Sigmoid colon (tissue), 7 donors: ENCODE data around the gene RAP2A. TPM values are rescaled to one million over a fixed set of nuclear protein-coding genes. Genes with fewer than 3 reads are reported as not detected.

Source experiments
- DNase-seq: peaks from one replicate; pipeline ENCODE4 v3.0.0-alpha.2; 2019
- H3K27ac ChIP-seq, 4 donors: fragments of 200-600 bp; sonication (generic); one replicate each; pipeline ENCODE4 v1.5.1; 2016 to 2019; ENCODE audit warnings: mild to moderate bottlenecking in 1 of 4
- H3K27me3 ChIP-seq, 3 donors: fragments of 200-600 bp; sonication (generic); one replicate each; pipeline ENCODE4 v1.5.1; 2019; ENCODE audit warnings: mild to moderate bottlenecking in 1 of 3
- H3K36me3 ChIP-seq, 4 donors: fragments of 200-600 bp; sonication (generic); one replicate each; pipeline ENCODE4 v1.5.1; 2016 to 2019
- H3K4me1 ChIP-seq, 4 donors: fragments of 200-600 bp; sonication (generic); one replicate each; pipeline ENCODE4 v1.5.1; 2017 to 2019
- H3K4me3 ChIP-seq, 4 donors: fragments of 200-600 bp; sonication (generic); one replicate each; pipeline ENCODE4 v1.5.1; 2017 to 2019; ENCODE audit warnings: mild to moderate bottlenecking in 2 of 4, moderate library complexity in 1 of 4
- H3K9me3 ChIP-seq, 4 donors: fragments of 200-600 bp in 3 of 4; sonication (generic) in 3 of 4; one replicate each; pipeline versions ENCODE4 v1.5.1 to v1.6.1; 2013 to 2019
- EP300 ChIP-seq, 4 donors: sonication (generic); formaldehyde crosslinking; IDR thresholded peaks; one replicate each; pipeline ENCODE4 v1.6.1; 2017; ENCODE audit warnings: antibody characterized with exemption in 4 of 4
- POLR2A ChIP-seq, 2 donors: fragments of 450-650 bp; IDR thresholded peaks; one replicate each; pipeline ENCODE4 v1.6.1; 2016; ENCODE audit warnings: antibody characterized with exemption in 2 of 2, mild to moderate bottlenecking in 2 of 2, moderate library complexity in 2 of 2
- POLR2AphosphoS5 ChIP-seq, 4 donors: sonication (generic); formaldehyde crosslinking; IDR thresholded peaks; one replicate each; pipeline ENCODE4 v1.6.1; 2017; ENCODE audit warnings: antibody characterized with exemption in 4 of 4
- WGBS, 2 donors: extraction: QIAGEN DNeasy Blood & Tissue Kit; methylation state at CpG; one replicate each; pipeline ENCODE4 v1.1.7; 2013; 5-methylcytosine and 5-hydroxymethylcytosine counted together
- intact Hi-C: fragments of 100-400 bp; cut with DNase I; formaldehyde crosslinking; loops from one replicate; pipeline ENCODE4 v1.15.1; 2023
- polyA plus RNA-seq, 3 donors: library from polyadenylated mRNA; stranded (reverse); fragments of 200-250 nt; gene quantifications; one replicate each; pipeline ENCODE4 v1.2.3, GENCODE V29; 2013
- small RNA-seq, 3 donors: library from RNA; depleted of rRNA; stranded (forward); fragments of <200 nt; gene quantifications; one replicate each; pipeline ENCODE3, GENCODE V24; 2016
- total RNA-seq, 4 donors: library from RNA; depleted of rRNA; stranded (reverse); fragments of >200 nt; gene quantifications; one replicate each; pipeline ENCODE4 v1.1.0, GENCODE V29; 2016
- TF ChIP-seq, protein P1 (sequence below), 4 experiments: fragments of 450-650 bp in 3 of 4; fragments of 200-600 bp in 1 of 4; IDR thresholded peaks; one replicate each; pipeline ENCODE4 v1.5.1; 2016 to 2019; ENCODE audit warnings: antibody characterized with exemption in 4 of 4, mild to moderate bottlenecking in 3 of 4, moderate library complexity in 2 of 4
- donor health status: healthy with polysubstance abuse.
- donor health status: Bipolar disorder and iron deficiency.
- donor health status: healthy.

The RAP2A gene
- total and polyA plus RNA-seq, 7 donors = 8.0 to 27.7 (median 17.9) TPM

DNA sequence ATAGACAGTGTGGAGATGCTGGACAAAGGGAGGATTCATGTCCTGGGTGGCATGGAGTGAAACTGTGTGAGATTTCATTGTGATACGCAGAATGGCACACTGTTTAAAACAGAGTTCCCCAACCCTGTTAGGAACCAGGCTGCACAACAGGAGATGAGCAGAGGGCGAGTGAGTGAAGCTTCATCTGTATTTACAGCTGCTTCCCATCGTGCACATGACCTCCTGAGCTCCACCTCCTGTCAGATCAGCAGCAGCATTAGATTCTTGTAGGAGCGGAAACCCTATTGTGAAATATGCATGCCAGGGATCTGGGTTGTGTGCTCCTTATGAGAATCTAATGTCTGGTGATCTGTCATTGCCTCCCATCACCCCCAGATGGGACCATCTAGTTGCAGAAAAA, 72.5 kb downstream of the RAP2A start:
- H3K4me1 ChIP-seq = peaks cover 0 to 15% (median 6%) of the 10 kb centered on the region in 4 donors
- no peak overlapping the region for H3K27ac ChIP-seq
- H3K9me3 ChIP-seq = no peaks in the 10 kb centered on the region
- no peak for TF ChIP-seq POLR2AphosphoS5 (IDR thresholded peaks at IDR 0.05)
- TF ChIP-seq POLR2A (IDR thresholded peaks at IDR 0.05) = no peak
- no peak for TF ChIP-seq EP300 (IDR thresholded peaks at IDR 0.05)
- TF ChIP-seq, protein P1, sequence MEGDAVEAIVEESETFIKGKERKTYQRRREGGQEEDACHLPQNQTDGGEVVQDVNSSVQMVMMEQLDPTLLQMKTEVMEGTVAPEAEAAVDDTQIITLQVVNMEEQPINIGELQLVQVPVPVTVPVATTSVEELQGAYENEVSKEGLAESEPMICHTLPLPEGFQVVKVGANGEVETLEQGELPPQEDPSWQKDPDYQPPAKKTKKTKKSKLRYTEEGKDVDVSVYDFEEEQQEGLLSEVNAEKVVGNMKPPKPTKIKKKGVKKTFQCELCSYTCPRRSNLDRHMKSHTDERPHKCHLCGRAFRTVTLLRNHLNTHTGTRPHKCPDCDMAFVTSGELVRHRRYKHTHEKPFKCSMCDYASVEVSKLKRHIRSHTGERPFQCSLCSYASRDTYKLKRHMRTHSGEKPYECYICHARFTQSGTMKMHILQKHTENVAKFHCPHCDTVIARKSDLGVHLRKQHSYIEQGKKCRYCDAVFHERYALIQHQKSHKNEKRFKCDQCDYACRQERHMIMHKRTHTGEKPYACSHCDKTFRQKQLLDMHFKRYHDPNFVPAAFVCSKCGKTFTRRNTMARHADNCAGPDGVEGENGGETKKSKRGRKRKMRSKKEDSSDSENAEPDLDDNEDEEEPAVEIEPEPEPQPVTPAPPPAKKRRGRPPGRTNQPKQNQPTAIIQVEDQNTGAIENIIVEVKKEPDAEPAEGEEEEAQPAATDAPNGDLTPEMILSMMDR (IDR thresholded peaks at IDR 0.05) = no peak
- intact Hi-C loops = no loop called here
- H3K36me3 ChIP-seq = no peaks in the 10 kb centered on the region
- WGBS, 2 donors = 54 to 57% methylated on average over 4 of the region's 4 CpGs
- no peak overlapping the region for H3K4me3 ChIP-seq
- no peak for DNase-seq
- H3K27me3 ChIP-seq = no peaks in the 10 kb centered on the region

DNA sequence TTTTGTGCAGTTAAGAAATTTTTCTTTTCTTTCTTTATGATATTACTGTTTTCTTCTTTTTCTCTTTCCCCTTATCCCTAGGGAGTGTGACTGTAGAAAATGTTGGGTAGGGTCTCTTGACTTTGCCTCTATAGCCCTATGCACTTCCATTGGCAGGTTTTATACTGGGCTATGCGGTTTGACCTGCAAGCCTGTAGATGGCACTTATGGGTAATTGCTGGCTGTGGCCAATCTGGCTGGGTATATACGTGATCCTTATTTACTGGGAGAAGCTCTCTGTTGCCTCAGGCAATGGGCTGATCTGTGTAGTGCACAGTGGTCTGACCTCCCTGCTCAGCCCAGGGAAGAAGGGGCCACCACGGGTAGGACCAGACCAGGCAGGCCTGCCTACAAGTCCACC, 78.8 kb downstream of the RAP2A start:
- H3K27ac ChIP-seq = no peak overlapping the region
- TF ChIP-seq EP300 (IDR thresholded peaks at IDR 0.05) (no peak), POLR2A (IDR thresholded peaks at IDR 0.05) (no peak), POLR2AphosphoS5 (IDR thresholded peaks at IDR 0.05) (no peak)
- TF ChIP-seq, protein P1 (IDR thresholded peaks at IDR 0.05) = no peak
- WGBS, 2 donors = 87 to 90% methylated on average over 3 of the region's 3 CpGs

DNA sequence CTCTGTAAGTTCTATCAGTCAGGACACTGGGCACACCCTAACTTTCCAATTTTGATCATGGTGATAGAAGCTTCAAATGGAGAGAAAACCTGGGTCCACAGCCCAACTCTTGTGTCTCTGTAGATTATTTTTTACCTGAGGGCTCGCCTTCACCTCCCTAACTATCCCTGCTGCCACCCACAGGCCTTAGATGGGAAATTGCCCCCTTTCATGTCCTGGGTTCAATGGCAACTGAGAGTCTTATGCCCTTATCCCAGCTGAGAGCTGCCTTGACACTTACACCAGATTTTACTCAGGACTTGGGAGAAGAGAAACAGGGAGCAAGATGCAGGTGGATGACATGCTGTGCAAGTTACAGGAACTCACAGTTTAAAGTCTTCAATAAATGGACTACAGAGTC, 81.7 kb downstream of the RAP2A start:
- Histone ChIP-seq H3K4me3 (no peak overlapping the region), H3K27ac (no peak overlapping the region), H3K9me3 (no peaks in the 10 kb centered on the region), H3K36me3 (no peaks in the 10 kb centered on the region), H3K4me1 (no peaks in the 10 kb centered on the region), H3K27me3 (no peaks in the 10 kb centered on the region)
- WGBS, 2 donors = 82 to 83% methylated on average over 1 of the region's 1 CpG
- intact Hi-C loops = no loop called here
- DNase-seq = no peak
- TF ChIP-seq POLR2A (IDR thresholded peaks at IDR 0.05) = no peak
- no peak for TF ChIP-seq EP300 (IDR thresholded peaks at IDR 0.05)
- TF ChIP-seq POLR2AphosphoS5 (IDR thresholded peaks at IDR 0.05) = no peak
- TF ChIP-seq, protein P1 (IDR thresholded peaks at IDR 0.05) = no peak

More for the DNA sequence above, 78.8 kb downstream of the RAP2A start:
- H3K4me3 ChIP-seq = no peak overlapping the region
- H3K36me3 ChIP-seq = no peaks in the 10 kb centered on the region
- H3K27me3 ChIP-seq = no peaks in the 10 kb centered on the region
- no peaks in the 10 kb centered on the region for H3K4me1 ChIP-seq
- no peaks in the 10 kb centered on the region for H3K9me3 ChIP-seq
- intact Hi-C loops = no loop called here
- DNase-seq = no peak

DNA sequence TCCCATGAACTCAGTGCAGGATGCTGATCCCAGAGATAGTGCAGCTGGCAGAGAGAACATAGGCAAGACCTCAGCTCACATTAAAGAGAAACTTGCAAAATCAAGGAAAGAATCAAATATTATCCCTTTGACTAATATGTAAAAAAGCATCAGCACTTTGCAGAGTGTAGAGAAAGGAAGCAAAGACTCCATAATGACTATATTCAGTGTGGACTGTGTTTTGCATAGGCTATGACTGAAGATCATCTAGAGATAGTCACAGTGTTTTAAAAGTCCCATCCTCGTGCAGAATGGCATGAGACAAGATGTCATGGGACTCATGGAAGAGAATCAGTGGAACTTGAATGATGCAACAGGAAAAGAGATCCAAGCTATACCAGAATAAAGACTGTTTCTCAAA, 84.0 kb downstream of the RAP2A start:
- Histone ChIP-seq H3K36me3 (no peaks in the 10 kb centered on the region), H3K4me3 (no peak overlapping the region), H3K4me1 (no peaks in the 10 kb centered on the region), H3K27me3 (no peaks in the 10 kb centered on the region), H3K27ac (no peak overlapping the region), H3K9me3 (no peaks in the 10 kb centered on the region)
- TF ChIP-seq POLR2AphosphoS5 (IDR thresholded peaks at IDR 0.05) (no peak), EP300 (IDR thresholded peaks at IDR 0.05) (no peak), POLR2A (IDR thresholded peaks at IDR 0.05) (no peak)
- TF ChIP-seq, protein P1 (IDR thresholded peaks at IDR 0.05) = no peak
- 73% methylated on average over 1 of the region's 1 CpG for WGBS, 2 donors
- intact Hi-C loops = no loop called here
- DNase-seq = no peak

Small RNAs within 50 kb of the gene (small RNA-seq; reads per million reads assigned to genes)
- gene AL442067.1 = 0 reads per million in 3 donors

Other genes with a start within 250 kb of the RAP2A start
- gene MBNL2, start 211.8 kb upstream of the RAP2A start, total RNA-seq = 100 to 1,000 TPM in 1 of 4 donors, 10 to 100 TPM in 3; 84.7 to 110 (median 95.1) TPM
- 10 to 100 TPM; 11.8 to 16.2 (median 14.8) TPM for gene MBNL2, start 211.8 kb upstream of the RAP2A start, polyA plus RNA-seq